Measurements from ENCODE around the gene WASHC2A. TPM values are rescaled to one million over a fixed set of nuclear protein-coding genes. Genes with fewer than 3 reads are reported as not detected.
"Not testable (repeated sequence)": the region's sequence is repeated elsewhere in the genome, so short reads cannot be mapped to it uniquely, and the experiment has no call there.

Gene WASHC2A
- total RNA-seq, 2 experiments from 2014 or later = 17.5 to 36.7 TPM

DNA sequence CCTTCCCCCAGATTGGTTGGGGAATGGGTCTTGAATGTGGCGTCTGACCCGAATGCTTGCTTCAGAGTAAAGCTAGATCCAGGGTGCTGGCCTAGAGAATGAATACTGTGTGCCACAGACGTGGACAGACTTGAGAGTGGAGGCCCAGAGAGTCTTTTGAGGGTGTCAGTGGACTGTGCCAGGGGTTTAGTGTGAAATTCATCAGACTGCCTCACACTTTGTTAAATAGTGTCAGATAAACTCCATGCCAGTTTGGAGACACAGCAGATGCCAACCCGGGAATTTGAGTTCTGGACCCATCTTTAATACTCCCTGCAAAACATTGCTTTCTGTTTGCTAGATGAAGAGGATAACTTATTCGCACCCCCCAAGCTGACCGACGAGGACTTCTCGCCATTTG, 25.2 kb downstream of the WASHC2A start:
- CTCF ChIA-PET (ENCODE audit: unreplicated experiment); H3K27ac ChIP-seq (ENCODE audit: low read depth, low read length, poor library complexity, severe bottlenecking); DNase-seq (ENCODE audit: low spot score); H3K4me2 ChIP-seq (ENCODE audit: low read length); BruUV-seq (replicated peaks); H3K9me3 ChIP-seq (ENCODE audit: low read length); H2AFZ ChIP-seq (ENCODE audit: low read length); H3K4me1 ChIP-seq (ENCODE audit: insufficient read depth, low read length, poor library complexity, severe bottlenecking); intact Hi-C loops (cut with micrococcal nuclease; ENCODE audit: unreplicated experiment); H3K9me2 ChIP-seq (ENCODE audit: insufficient read depth, low read length); H3K4me3 ChIP-seq (ENCODE audit: low read depth, low read length, poor library complexity, severe bottlenecking); H4K20me1 ChIP-seq (ENCODE audit: insufficient read depth, low read length); H3K36me3 ChIP-seq (ENCODE audit: insufficient read depth, low read length); H3K79me2 ChIP-seq (ENCODE audit: insufficient read depth, low read depth, low read length); POLR2A ChIA-PET: not testable (repeated sequence)

DNA sequence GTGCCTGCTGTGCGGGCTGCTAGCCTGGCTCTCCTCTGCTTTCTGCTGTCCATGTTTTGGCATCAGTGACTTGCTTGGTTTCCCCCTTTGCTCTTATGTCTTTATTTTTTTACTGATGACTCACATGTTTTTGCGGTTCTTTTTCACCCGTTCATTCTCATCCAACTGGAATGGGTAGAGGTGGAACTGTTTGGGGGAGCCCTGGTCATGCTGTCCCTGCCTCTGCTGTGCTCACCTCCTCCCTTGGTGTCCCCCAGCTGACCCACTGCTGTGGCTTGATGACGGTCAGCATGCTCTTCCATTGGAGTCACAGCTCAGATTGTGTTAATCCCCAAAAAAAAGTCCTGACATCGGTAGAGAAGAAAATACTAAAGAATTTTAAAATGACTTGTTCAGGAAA, 26.9 kb downstream of the WASHC2A start:
- H2AFZ ChIP-seq (ENCODE audit: low read length); H4K20me1 ChIP-seq (ENCODE audit: insufficient read depth, low read length); POLR2A ChIA-PET; H3K4me3 ChIP-seq (ENCODE audit: low read depth, low read length, poor library complexity, severe bottlenecking); H3K9me2 ChIP-seq (ENCODE audit: insufficient read depth, low read length); intact Hi-C loops (cut with micrococcal nuclease; ENCODE audit: unreplicated experiment); H3K9me3 ChIP-seq (ENCODE audit: low read length); H3K4me1 ChIP-seq (ENCODE audit: insufficient read depth, low read length, poor library complexity, severe bottlenecking); H3K4me2 ChIP-seq (ENCODE audit: low read length); H3K27ac ChIP-seq (ENCODE audit: low read depth, low read length, poor library complexity, severe bottlenecking); DNase-seq (ENCODE audit: low spot score); H3K79me2 ChIP-seq (ENCODE audit: insufficient read depth, low read depth, low read length); CTCF ChIA-PET (ENCODE audit: unreplicated experiment); BruUV-seq (replicated peaks); H3K36me3 ChIP-seq (ENCODE audit: insufficient read depth, low read length): not testable (repeated sequence)

DNA sequence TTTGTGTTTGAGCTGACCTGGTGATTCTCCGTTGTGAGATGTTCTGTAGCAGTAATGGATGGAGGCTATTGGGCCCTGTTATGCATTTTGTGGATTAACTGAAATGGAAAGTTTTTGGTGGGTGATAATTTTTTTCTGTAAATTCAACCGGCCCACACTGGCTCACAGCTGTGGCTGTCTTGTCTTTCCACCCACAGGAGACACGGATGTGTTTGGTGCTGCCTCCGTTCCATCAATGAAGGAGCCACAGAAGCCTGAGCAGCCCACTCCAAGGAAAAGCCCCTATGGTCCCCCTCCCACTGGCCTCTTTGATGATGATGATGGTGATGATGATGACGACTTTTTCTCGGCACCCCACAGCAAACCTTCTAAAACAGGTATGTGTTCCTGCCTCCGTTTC, 27.6 kb downstream of the WASHC2A start:
- H3K4me3 ChIP-seq (ENCODE audit: low read depth, low read length, poor library complexity, severe bottlenecking); H3K4me1 ChIP-seq (ENCODE audit: insufficient read depth, low read length, poor library complexity, severe bottlenecking); H4K20me1 ChIP-seq (ENCODE audit: insufficient read depth, low read length); POLR2A ChIA-PET; H3K9me2 ChIP-seq (ENCODE audit: insufficient read depth, low read length); BruUV-seq (replicated peaks); CTCF ChIA-PET (ENCODE audit: unreplicated experiment); H3K4me2 ChIP-seq (ENCODE audit: low read length); DNase-seq (ENCODE audit: low spot score); H2AFZ ChIP-seq (ENCODE audit: low read length); H3K27ac ChIP-seq (ENCODE audit: low read depth, low read length, poor library complexity, severe bottlenecking); H3K79me2 ChIP-seq (ENCODE audit: insufficient read depth, low read depth, low read length); intact Hi-C loops (cut with micrococcal nuclease; ENCODE audit: unreplicated experiment); H3K9me3 ChIP-seq (ENCODE audit: low read length); H3K36me3 ChIP-seq (ENCODE audit: insufficient read depth, low read length): not testable (repeated sequence)

DNA sequence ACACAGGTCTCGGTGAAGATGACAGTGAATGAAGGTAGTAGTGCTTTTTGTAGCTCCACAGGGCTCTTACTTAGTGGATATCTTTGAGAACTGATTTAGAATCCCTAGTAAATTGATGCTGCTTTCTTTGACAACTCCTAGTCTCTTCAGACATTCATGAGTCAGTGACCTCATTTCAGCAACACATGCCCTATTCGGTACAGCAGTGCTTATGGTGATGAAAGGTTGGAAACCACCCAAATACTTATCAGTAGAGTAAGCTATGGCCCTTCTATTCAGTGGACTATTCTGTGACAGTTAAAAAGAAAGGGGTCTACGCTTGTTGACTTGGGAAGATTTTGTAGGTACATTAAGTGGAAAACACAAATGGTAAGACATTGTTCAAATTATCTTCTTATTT, 29.0 kb downstream of the WASHC2A start:
- H3K9me3 ChIP-seq (ENCODE audit: low read length); CTCF ChIA-PET (ENCODE audit: unreplicated experiment); H3K9me2 ChIP-seq (ENCODE audit: insufficient read depth, low read length); BruUV-seq (replicated peaks); POLR2A ChIA-PET; H3K4me3 ChIP-seq (ENCODE audit: low read depth, low read length, poor library complexity, severe bottlenecking); H4K20me1 ChIP-seq (ENCODE audit: insufficient read depth, low read length); H3K27ac ChIP-seq (ENCODE audit: low read depth, low read length, poor library complexity, severe bottlenecking); H3K36me3 ChIP-seq (ENCODE audit: insufficient read depth, low read length); H3K4me2 ChIP-seq (ENCODE audit: low read length); DNase-seq (ENCODE audit: low spot score); H2AFZ ChIP-seq (ENCODE audit: low read length); intact Hi-C loops (cut with micrococcal nuclease; ENCODE audit: unreplicated experiment); H3K79me2 ChIP-seq (ENCODE audit: insufficient read depth, low read depth, low read length); H3K4me1 ChIP-seq (ENCODE audit: insufficient read depth, low read length, poor library complexity, severe bottlenecking): not testable (repeated sequence)

DNA sequence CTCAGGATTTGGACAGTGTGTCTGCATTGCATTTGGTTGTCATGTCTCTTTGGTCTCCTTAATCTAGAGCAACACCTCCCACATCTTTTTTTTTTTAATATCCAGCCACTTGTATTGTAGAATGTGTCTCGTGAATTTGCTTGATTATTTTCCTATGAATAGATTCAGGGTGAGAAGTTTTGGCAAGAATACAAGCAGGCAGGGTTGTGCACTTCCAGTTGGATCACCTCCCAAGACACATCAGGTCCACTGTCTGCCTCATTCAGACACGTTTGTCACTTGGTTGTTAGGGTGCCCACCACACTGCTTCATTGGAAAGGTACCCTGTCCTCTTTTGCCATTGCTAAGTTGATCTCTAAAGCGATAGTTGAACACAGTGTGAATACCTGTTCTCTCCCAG, 30.9 kb downstream of the WASHC2A start:
- H3K4me2 ChIP-seq (ENCODE audit: low read length); H3K9me3 ChIP-seq (ENCODE audit: low read length); H2AFZ ChIP-seq (ENCODE audit: low read length); CTCF ChIA-PET (ENCODE audit: unreplicated experiment); H3K27ac ChIP-seq (ENCODE audit: low read depth, low read length, poor library complexity, severe bottlenecking); POLR2A ChIA-PET; BruUV-seq (replicated peaks); intact Hi-C loops (cut with micrococcal nuclease; ENCODE audit: unreplicated experiment); H3K9me2 ChIP-seq (ENCODE audit: insufficient read depth, low read length); H3K4me1 ChIP-seq (ENCODE audit: insufficient read depth, low read length, poor library complexity, severe bottlenecking); H3K36me3 ChIP-seq (ENCODE audit: insufficient read depth, low read length); H4K20me1 ChIP-seq (ENCODE audit: insufficient read depth, low read length); DNase-seq (ENCODE audit: low spot score); H3K4me3 ChIP-seq (ENCODE audit: low read depth, low read length, poor library complexity, severe bottlenecking); H3K79me2 ChIP-seq (ENCODE audit: insufficient read depth, low read depth, low read length): not testable (repeated sequence)

DNA sequence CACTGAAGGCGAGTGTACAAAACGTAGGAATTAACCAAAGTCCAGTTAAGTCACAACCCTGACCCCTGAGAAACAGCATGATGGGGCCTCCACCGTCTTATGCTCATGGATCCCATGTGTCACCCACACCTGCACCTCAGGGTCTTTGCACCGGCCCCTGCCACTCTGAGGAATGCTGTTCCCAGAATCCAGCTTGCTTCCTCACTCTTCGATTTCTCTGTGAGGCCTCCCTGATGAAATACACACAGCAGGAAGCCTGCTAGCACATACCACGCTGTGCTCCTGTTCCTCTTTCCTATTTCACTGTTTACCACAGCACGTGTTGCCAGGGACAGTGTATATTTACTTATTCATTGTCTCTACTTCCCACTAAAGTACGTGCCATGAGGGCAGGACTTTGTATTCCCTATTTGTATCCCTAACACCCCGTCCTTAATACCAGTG, 33.4 kb downstream of the WASHC2A start:
- H3K27ac ChIP-seq (ENCODE audit: low read depth, low read length, poor library complexity, severe bottlenecking); H4K20me1 ChIP-seq (ENCODE audit: insufficient read depth, low read length); H3K4me1 ChIP-seq (ENCODE audit: insufficient read depth, low read length, poor library complexity, severe bottlenecking); H3K79me2 ChIP-seq (ENCODE audit: insufficient read depth, low read depth, low read length); H2AFZ ChIP-seq (ENCODE audit: low read length); POLR2A ChIA-PET; H3K9me3 ChIP-seq (ENCODE audit: low read length); H3K4me3 ChIP-seq (ENCODE audit: low read depth, low read length, poor library complexity, severe bottlenecking); intact Hi-C loops (cut with micrococcal nuclease; ENCODE audit: unreplicated experiment); CTCF ChIA-PET (ENCODE audit: unreplicated experiment); BruUV-seq (replicated peaks); H3K9me2 ChIP-seq (ENCODE audit: insufficient read depth, low read length); H3K4me2 ChIP-seq (ENCODE audit: low read length); DNase-seq (ENCODE audit: low spot score); H3K36me3 ChIP-seq (ENCODE audit: insufficient read depth, low read length): not testable (repeated sequence)

DNA sequence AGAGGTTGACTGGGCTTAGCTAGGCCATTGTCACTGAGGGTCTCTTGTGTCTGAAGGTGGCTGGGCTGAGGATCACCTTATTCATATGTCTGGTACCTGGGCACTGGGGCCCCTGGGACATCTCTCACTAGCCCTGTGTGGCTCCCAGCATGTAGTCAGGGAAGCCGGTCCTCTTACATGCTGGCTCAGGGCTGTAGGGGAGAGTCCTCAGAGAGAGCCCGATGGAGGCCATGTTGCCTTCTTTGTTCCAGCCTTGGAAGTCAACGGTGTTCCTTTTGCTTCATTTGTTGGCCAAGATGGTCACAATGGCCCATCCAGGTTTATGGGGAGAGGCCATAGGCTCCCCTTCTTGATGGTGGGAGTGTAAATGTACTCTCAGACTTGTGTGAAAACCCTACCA, 34.0 kb downstream of the WASHC2A start:
- not testable (repeated sequence) for H3K4me2 ChIP-seq (ENCODE audit: low read length); BruUV-seq (replicated peaks)

More for the DNA sequence above, 34.0 kb downstream of the WASHC2A start:
- H4K20me1 ChIP-seq (ENCODE audit: insufficient read depth, low read length); CTCF ChIA-PET (ENCODE audit: unreplicated experiment); H3K4me1 ChIP-seq (ENCODE audit: insufficient read depth, low read length, poor library complexity, severe bottlenecking); H3K4me3 ChIP-seq (ENCODE audit: low read depth, low read length, poor library complexity, severe bottlenecking); H2AFZ ChIP-seq (ENCODE audit: low read length); H3K79me2 ChIP-seq (ENCODE audit: insufficient read depth, low read depth, low read length); intact Hi-C loops (cut with micrococcal nuclease; ENCODE audit: unreplicated experiment); H3K9me2 ChIP-seq (ENCODE audit: insufficient read depth, low read length); POLR2A ChIA-PET; H3K36me3 ChIP-seq (ENCODE audit: insufficient read depth, low read length); H3K9me3 ChIP-seq (ENCODE audit: low read length); DNase-seq (ENCODE audit: low spot score); H3K27ac ChIP-seq (ENCODE audit: low read depth, low read length, poor library complexity, severe bottlenecking): not testable (repeated sequence)
